ENCODE measurements around the gene CORO7. TPM values are rescaled to one million over a fixed set of nuclear protein-coding genes. Genes with fewer than 3 reads are reported as not detected.
A peak's percentile ranks its signal among the peaks of the same experiment; 100 is the strongest.

Gene CORO7
- polyA plus RNA-seq, 1 experiment, result 13.8 TPM

DNA sequence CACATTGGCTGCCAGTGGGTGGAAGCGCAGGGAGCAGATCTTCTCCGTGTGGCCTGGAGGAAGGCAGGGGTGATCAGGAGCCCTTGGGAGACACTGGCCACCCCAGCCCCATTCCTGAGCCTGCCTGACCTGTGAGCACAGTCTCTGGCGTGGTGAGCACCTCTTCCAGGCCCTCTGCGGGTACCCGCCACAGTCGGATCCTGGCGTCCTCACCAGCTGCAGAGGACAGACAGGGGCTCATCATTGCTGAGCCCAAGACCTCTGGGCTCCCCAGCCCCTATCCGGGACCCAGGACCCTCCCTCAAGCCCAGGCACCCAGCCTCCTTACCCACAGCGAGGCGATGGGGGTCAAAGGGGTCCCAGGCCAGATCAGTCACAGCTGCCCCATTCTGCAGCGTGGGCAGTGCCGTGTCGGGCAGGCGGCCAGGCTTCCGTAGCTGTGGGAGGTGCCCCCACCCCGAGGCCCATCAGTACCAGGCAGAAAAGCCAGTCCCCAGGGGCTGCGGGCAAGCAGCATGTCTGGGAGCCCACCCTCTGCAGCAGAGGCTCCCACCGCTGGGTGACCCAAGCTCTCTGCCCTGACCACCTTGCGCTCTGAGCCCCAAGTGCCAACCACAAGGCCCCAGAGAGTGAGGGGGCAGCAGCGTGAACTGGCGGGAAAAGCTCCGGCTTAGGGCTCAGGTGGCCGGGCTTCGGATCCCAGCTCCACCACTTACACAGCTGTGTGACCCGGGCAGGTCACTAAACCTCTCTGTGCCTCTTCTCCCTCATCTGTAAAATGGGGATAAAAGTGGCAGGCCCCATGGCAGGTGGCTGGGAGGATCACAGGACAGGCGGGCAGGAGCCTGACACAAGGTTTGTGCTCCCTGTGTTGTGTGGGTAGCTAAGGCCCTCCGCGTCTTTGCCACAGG lies 55.1 kb downstream of the CORO7 start:
- H3K4me3 ChIP-seq (ENCODE audit: low read depth, low read length), result no peak overlapping the region
- peaks cover 5% of the 10 kb centered on the region for H3K36me3 ChIP-seq (ENCODE audit: control insufficient read depth, insufficient read depth, low read length)
- DNase-seq (ENCODE audit: low read depth), result no peak
- ChIA-PET CTCF (interaction anchor here (1.3 to 5.6 kb wide), 3 partner anchors 16 to 44 kb away, joined by 3 to 205 read pairs (median 5); no protein-coding TSS in a partner anchor), POLR2A (no interaction called here)
- TF ChIP-seq, protein P1, sequence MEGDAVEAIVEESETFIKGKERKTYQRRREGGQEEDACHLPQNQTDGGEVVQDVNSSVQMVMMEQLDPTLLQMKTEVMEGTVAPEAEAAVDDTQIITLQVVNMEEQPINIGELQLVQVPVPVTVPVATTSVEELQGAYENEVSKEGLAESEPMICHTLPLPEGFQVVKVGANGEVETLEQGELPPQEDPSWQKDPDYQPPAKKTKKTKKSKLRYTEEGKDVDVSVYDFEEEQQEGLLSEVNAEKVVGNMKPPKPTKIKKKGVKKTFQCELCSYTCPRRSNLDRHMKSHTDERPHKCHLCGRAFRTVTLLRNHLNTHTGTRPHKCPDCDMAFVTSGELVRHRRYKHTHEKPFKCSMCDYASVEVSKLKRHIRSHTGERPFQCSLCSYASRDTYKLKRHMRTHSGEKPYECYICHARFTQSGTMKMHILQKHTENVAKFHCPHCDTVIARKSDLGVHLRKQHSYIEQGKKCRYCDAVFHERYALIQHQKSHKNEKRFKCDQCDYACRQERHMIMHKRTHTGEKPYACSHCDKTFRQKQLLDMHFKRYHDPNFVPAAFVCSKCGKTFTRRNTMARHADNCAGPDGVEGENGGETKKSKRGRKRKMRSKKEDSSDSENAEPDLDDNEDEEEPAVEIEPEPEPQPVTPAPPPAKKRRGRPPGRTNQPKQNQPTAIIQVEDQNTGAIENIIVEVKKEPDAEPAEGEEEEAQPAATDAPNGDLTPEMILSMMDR (IDR thresholded peaks at IDR 0.05; ENCODE audit: insufficient read depth, low read depth, low read length), result no peak
- H3K27me3 ChIP-seq (ENCODE audit: control insufficient read depth, insufficient read depth, low read length), result no peaks in the 10 kb centered on the region

DNA sequence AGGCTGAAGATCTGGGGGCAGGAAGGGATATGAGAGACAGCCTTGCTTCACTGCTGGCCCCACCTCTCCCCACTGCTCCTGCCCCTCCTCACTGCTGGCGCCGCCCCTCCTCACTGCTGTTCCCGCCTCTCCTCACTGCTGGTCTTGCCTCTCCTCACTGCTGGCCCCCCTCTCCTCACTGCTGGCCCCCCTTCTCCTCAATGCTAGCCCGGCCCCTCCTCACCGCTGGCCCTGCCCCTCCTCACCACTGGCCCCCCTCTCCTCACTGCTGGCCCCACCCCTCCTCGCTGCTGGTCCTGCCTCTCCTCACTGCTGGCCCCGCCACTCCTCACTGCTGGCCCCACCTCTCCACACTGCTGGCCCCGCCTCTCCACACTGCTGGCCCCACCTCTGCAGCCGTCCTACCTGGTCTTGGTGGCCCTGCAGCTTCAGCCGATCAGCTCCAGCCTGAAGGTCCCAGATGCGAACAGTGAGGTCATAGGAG lies 55.8 kb downstream of the CORO7 start:
- peaks cover 5% of the 10 kb centered on the region for H3K36me3 ChIP-seq (ENCODE audit: control insufficient read depth, insufficient read depth, low read length)
- TF ChIP-seq, protein P1 (IDR thresholded peaks at IDR 0.05; ENCODE audit: insufficient read depth, low read depth, low read length), result no peak
- no peaks in the 10 kb centered on the region for H3K27me3 ChIP-seq (ENCODE audit: control insufficient read depth, insufficient read depth, low read length)
- ChIA-PET POLR2A (no interaction called here), CTCF (interaction anchor here (1.3 to 5.6 kb wide), 7 partner anchors 8 to 45 kb away, joined by 3 to 205 read pairs (median 13); partner anchors contain the start of gene VASN)
- no peak for DNase-seq (ENCODE audit: low read depth)
- no peak overlapping the region for H3K4me3 ChIP-seq (ENCODE audit: low read depth, low read length)

- DNase-seq (ENCODE audit: low read depth), result no peak
- H3K4me3 ChIP-seq (ENCODE audit: low read depth, low read length), result no peak overlapping the region
- TF ChIP-seq, protein P1 (IDR thresholded peaks at IDR 0.05; ENCODE audit: insufficient read depth, low read depth, low read length), result no peak
- peaks cover 5% of the 10 kb centered on the region for H3K36me3 ChIP-seq (ENCODE audit: control insufficient read depth, insufficient read depth, low read length)
- ChIA-PET POLR2A (interaction anchor here (0.6 kb wide), 1 partner anchor 13 kb away, joined by 3 read pairs; no protein-coding TSS in a partner anchor), CTCF (interaction anchor here (0.9 to 5.6 kb wide), 11 partner anchors 9 to 106 kb away, joined by 3 to 205 read pairs (median 5); partner anchors contain the start of genes PAM16 and VASN)
- H3K27me3 ChIP-seq (ENCODE audit: control insufficient read depth, insufficient read depth, low read length), result no peaks in the 10 kb centered on the region
Measured at GRCh38 chr16:4359914-4360313, 56.5 kb downstream of the CORO7 start.

GRCh38 chr16:4358831-4359561 lies 57.4 kb downstream of the CORO7 start:
- POLR2A ChIA-PET, result no interaction called here
- Histone ChIP-seq H3K36me3 (ENCODE audit: control insufficient read depth, insufficient read depth, low read length) (peaks cover 5% of the 10 kb centered on the region), H3K27me3 (ENCODE audit: control insufficient read depth, insufficient read depth, low read length) (no peaks in the 10 kb centered on the region), H3K4me3 (ENCODE audit: low read depth, low read length) (no peak overlapping the region)
- TF ChIP-seq, protein P1 (IDR thresholded peaks at IDR 0.05; ENCODE audit: insufficient read depth, low read depth, low read length), result peak; percentile 96
- CTCF ChIA-PET, result interaction anchor here (0.6 to 5.6 kb wide), 20 partner anchors 9 to 105 kb away, joined by 3 to 205 read pairs (median 4); partner anchors contain the start of genes CORO7, PAM16 and VASN
- no peak for DNase-seq (ENCODE audit: low read depth)
